Testis (tissue), 2 donors: ENCODE measurements around the gene COASY.

Source experiments
- CTCF ChIP-seq, 3 experiments: fragments of 450-650 bp in 2 of 3; fragments of 200-600 bp in 1 of 3; sonication (generic) in 1 of 3; IDR thresholded peaks; one replicate each; pipeline ENCODE4 v1.5.1; 2016 to 2019; ENCODE audit warnings: antibody characterized with exemption in 3 of 3, mild to moderate bottlenecking in 2 of 3, moderate library complexity in 1 of 3
- POLR2A ChIP-seq: fragments of 450-650 bp; IDR thresholded peaks from one replicate; pipeline ENCODE4 v1.6.1; 2017; ENCODE audit warnings: antibody characterized with exemption, mild to moderate bottlenecking, moderate library complexity

GRCh38 chr17:42574463-42574862 lies 12.5 kb downstream of the COASY start:
- TF ChIP-seq CTCF (IDR thresholded peaks at IDR 0.05) (no peak), POLR2A (no peak)
